Loucy (cell line): ENCODE results near the gene CELF4.

Source experiments
- CTCF ChIP-seq: fragments of 200-600 bp; sonication (generic); conservative IDR thresholded peaks from 2 replicates; pipeline ENCODE4 v1.5.1; 2014; ENCODE audit warnings: mild to moderate bottlenecking, antibody characterized with exemption, low read length
- EZH2phosphoT487 ChIP-seq: fragments of 200-600 bp; IDR thresholded peaks from 2 replicates; pipeline ENCODE4 v1.6.1; 2018; ENCODE audit warnings: antibody characterized with exemption, mild to moderate bottlenecking, moderate library complexity, borderline replicate concordance

GRCh38 chr18:37457753-37458152 lies 107.8 kb downstream of the CELF4 start:
- TF ChIP-seq CTCF (no peak), EZH2phosphoT487 (no peak)
